Endometrial microvascular endothelial cells (primary cell): Measurements from ENCODE around the gene CDS2. TPM values are rescaled to one million over a fixed set of nuclear protein-coding genes. Genes with fewer than 3 reads are reported as not detected.

Experiments
- in situ Hi-C: cut with HindIII; loops from 2 replicates; pipeline ENCODE4 v1.10.0; 2017; ENCODE audit warnings: low sequenced_read_pairs, low pct_unique_long_range_greater_than_20kb; ENCODE audit errors: inconsistent ontology term
- total RNA-seq: library from RNA; depleted of rRNA; stranded (reverse); fragments of >200 nt; gene quantifications from one replicate; pipeline ENCODE4 v1.2.3, GENCODE V29; 2015; ENCODE audit errors: inconsistent ontology term

The CDS2 gene
- 39.1 TPM for total RNA-seq

DNA sequence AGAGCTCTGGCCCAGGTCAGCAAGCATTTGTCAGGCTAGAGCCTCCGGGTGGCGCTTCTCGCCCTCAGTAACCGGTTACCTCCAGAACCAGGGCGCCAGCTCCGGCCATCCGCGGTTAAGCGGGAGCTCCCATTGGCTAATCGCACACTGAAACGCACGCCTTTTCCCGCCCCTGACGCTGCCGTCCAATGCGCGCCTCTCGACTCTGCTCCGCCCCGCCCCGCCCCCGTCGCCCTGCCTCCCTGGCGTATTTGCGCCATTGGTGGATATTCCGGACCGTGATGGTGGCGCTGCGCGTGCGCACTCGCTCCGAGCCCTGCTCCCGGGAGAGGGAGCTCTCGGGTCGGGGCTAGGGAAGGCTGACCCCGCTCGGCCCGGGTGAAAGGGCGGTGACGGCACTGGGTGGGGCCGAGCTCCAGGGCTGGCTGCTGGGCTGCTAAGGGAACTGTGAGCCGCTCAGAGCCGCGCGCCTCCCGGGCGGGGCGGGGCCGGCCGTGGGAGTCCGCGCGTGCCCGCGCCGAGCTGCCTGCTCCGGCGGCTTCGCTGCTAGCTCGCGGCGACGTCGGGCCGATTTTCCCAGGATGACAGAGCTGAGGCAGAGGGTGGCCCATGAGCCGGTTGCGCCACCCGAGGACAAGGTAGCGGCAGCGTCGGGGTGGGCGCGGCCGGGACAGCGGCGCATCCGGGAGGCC lies at the start of gene CDS2:
CDS2 (plus strand) TSS at position 497 of the 692 bp plus-strand sequence; CDS start at position 582, 85 bp downstream.
- in situ Hi-C loops: no loop called here

DNA sequence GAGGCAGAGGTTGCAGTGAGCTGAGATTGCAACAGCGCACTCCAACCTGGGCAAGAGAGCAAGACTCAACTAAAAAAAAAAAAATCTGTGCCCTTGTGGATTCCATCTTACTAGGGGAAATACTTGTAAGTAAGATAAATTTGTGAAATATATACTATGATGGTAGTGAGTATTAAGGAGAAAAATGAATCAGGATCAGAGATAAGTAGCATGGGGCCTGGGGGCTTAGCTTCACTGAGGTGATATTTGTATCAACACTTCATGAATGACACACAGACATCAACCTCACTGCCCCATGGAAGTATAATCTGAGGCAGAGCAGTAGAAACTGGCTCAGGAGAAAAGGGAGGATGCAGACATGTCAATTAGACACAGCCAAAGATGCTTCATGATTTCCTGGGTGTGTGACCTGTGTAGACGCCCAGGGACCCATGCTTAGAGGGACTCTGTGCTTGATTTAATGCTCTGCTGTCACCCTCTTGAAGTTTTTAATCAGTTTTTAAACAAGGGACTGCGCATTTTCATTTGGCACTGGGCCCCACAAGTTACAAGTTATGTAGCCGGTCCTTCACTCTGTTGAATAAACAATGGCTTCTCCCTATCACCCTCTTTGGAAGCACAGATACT lies 48.9 kb upstream of the CDS2 start:
- in situ Hi-C loops: no loop called here

DNA sequence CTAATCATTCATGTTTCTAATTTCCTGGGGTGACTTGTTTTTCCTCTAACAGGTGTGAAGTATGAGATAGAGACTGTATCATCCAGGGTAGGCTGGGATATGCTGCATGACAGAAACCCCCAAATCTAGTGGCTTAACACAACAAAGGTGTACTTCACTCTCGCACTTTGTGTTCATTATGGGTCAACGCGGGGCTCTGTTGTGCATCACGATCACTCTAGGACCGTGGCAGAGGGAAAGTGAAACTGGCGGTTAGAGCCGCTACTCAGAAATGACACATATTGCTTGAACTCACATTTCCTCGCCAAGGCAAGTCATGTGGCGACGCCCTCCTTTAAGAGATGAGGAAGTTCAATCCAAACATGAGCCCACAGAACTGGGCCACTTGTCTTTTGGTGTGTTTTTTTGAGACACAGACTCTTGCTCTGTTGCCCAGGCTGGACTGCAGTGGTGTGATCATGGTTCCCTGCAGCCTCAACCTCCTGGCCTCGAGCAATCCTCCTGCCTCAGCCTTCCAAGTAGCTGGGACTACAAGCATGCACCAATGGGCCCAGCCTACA lies 48.3 kb upstream of the CDS2 start:
- in situ Hi-C loops: no loop called here

DNA sequence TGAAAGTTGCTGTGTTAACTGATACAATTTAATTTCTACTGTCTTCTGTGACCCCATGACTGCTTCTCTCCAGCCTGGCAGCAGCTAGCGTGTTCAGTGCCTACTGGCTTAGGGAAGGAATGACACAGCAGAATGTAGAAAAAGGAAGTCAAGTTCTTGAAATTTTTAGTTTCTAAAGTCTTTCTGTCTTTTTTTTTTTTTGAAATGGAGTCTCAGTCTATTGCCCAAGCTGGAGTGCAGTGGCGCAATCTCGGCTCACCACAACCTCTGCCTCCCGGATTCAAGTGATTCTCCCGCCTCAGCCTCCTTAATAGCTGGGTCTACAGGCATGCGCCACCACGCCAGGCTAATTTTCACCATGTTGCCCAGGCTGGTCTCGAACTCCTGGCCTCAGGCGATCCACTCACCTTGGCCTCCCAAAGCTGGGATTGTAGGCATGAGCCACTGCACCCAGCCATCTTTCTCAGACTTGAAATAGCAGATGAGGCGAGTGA lies 46.4 kb upstream of the CDS2 start:
- in situ Hi-C loops: no loop called here

DNA sequence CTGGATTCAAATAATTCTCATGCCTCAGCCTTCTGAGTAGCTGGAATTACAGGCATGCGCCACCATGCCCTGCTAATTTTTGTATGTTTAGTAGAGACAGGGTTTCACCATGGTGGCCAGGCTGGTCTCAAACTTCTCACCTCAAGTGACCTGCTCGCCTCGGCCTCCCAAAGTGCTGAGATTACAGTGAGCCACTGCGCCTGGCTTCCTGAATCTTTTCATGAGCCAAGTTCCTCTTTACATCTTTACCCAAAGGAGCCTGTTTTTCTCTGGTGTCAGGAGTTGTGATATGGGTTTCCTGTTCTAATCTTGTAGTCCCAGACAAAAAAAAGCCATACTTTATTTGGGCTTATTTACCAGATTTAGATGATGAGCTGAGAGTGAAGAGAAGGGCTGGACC lies 41.4 kb upstream of the CDS2 start:
- in situ Hi-C loops: no loop called here

DNA sequence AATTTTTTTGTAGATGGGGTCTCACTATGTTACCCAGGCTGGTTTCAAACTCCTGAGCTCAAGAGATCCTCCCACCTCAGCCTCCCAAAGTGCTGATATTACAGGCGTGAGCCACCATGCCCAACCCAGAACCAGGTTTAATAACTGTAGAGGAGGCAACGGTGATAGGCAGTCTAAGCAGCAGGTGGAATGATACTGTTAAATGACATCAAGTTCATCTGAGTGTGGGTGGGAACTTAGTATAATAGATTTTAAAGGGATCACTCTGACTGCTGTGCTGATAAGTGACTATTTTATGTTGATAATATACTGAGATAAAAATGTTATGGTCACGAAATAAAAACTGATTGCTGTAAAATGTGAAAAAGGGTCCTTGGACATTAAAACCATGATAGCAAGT lies 38.1 kb upstream of the CDS2 start:
- in situ Hi-C loops: no loop called here

DNA sequence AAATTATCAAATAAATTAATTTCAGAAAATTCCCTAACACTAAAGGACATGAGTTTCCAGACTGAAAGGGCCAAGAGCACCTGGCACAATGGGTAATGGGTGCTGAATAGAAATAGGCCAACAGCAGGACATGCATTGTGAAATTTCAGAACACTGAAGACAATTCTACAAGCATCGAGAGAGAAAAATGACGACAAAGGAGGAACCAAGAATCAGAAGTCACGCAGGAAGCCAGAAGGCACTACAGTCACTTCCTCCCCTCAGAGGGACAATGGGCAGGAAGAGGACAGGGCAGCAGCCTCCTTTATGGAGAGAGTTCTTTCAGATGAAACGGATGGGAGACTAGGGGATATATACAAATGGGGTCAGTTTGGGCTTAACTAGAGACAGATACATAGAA lies 36.6 kb upstream of the CDS2 start:
- in situ Hi-C loops: loop anchor here (10.0 kb wide), 1 partner anchor 125 kb away; no protein-coding TSS in a partner anchor

DNA sequence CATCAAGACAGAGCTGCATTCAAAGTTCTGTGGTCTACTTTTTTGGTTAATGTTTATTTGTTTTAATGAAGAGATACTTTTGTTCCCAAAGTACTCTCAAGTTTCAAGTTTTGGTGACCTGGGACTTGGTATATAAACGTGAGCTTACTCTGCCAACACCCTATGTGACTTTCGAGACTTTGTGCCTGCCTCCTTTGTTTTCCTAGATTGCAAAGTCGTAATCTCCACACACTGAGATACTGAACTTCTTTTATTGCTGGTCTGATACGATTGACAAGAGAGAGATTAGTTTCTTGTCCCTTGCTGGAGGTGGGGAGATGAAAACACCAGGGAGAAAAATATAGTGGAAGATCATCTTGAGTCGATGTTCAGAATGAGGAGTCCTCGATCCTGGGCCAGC lies 34.9 kb upstream of the CDS2 start:
- in situ Hi-C loops: loop anchor here (10.0 kb wide), 1 partner anchor 127 kb away; no protein-coding TSS in a partner anchor

DNA sequence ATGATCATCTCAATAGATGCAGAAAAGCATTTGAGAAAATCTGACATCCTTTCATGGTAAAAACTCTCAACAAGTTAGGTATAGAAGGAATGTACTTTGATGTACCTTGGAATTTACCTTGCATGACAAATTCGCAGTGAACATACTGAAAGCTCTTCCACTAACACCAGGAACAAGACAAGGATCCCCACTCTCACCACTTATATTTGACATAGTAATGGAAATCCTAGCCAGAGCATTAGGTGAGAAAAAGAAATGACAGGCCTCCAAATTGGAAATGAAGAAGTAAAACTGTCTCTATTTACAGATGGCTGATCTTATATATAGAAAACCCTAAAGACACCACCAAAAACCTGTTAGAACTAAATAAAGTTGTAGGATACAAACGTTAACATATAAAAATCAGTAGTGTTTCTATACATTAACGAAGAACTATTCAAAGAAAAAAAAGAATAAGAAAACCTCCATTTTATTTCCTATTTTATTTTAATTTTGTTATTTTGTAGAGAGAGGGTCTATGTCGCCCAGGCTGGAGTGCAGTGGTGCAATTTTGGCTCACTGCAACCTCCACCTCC lies 34.0 kb upstream of the CDS2 start:
- in situ Hi-C loops: loop anchor here (10.0 kb wide), 1 partner anchor 128 kb away; no protein-coding TSS in a partner anchor

DNA sequence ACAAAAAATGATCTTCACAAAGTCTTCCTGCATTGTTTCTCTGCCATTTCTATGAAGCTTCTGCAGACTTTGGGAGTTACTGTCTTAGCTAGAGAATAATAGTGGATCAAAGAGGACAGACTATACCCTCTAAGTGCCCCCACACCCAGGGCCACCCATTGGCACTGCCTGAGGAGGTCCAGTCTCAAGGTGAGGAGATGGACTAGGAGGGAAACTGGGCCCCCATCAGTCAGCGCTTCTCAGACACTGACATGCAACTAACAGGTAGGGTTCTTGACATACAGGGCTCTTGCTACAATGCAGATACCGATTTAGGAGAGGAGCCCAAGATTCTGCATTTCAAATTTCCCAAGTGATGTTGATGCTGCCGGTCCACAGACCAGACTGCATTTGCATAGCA lies 31.4 kb upstream of the CDS2 start:
- in situ Hi-C loops: loop anchor here (10.0 kb wide), 1 partner anchor 131 kb away; no protein-coding TSS in a partner anchor

DNA sequence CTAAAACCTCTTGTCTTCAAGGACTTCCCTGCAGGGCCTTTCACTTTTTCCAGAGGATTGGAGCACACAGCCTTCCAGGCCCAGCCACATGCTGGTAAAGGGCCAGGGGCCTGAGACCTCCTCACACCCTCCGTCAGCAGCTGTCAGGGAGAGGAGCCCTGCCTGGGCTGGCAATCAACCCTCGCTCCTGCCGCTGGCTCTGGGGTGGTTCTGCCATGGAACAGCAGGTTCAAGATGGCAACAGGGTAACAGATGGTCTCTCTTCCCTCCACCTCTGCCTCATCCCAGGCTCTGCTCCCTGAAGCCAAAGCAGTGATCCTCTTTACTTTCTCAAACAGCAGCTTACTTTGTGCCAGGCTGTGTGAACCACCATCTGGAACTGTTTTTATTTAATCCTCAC lies 30.9 kb upstream of the CDS2 start:
- in situ Hi-C loops: loop anchor here (10.0 kb wide), 1 partner anchor 131 kb away; no protein-coding TSS in a partner anchor

DNA sequence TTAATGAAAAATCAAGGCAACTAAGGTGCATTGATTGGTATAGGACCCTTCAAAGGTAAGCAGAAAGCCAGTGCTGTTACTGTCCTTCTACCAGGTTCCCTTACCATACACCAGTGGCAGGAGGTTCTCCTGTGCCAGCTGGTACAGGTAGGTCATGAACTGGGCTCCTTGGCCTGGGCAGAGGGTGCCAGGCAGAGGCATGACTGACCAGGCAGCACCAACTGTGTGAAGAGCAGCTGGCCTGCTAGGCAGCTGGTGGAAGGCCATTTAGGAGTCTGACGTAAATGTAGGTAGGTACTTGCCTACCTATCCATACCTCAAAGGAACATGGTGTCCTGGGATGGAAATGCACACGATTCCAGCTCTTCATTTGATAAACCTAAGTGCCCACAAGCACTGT lies 30.3 kb upstream of the CDS2 start:
- in situ Hi-C loops: loop anchor here (10.0 kb wide), 1 partner anchor 132 kb away; no protein-coding TSS in a partner anchor

DNA sequence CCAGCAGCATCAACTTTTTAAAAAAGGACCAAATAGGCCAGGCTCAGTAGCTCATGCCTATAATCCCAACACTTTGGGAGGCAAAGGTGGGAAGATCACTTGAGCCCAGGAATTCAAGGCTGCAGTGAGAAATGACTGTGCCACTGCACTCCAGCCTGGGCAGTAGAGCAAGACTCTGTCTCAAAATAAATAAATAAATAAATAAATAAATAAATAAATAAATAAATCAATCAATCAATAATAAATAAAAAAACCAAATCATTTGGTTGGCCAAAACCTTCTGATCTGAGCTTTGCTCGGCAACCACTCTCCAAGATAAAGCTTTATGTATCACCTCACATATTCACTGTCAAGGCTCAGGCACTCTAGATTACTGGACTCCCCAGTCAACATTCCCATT lies 27.8 kb upstream of the CDS2 start:
- in situ Hi-C loops: loop anchor here (10.0 kb wide), 1 partner anchor 134 kb away; no protein-coding TSS in a partner anchor

DNA sequence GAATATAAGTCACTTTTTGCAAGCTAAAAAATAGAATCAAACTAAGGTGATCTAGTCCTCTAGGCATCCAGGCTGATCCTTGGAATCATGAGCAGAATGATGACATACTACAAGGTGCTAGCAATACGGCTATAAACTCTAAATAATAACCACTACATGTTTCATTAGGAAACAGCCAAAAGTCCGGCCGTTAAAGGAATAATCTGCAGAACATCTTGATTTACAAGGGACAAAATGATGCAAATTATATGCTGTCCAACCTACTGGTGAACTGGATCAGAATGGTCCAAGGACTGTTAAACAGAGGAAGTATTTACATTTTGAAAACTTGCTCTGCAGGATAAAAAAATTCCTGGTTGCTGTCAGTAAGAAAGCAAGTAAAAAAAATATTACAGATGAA lies 26.9 kb upstream of the CDS2 start:
- in situ Hi-C loops: loop anchor here (10.0 kb wide), 1 partner anchor 135 kb away; no protein-coding TSS in a partner anchor

DNA sequence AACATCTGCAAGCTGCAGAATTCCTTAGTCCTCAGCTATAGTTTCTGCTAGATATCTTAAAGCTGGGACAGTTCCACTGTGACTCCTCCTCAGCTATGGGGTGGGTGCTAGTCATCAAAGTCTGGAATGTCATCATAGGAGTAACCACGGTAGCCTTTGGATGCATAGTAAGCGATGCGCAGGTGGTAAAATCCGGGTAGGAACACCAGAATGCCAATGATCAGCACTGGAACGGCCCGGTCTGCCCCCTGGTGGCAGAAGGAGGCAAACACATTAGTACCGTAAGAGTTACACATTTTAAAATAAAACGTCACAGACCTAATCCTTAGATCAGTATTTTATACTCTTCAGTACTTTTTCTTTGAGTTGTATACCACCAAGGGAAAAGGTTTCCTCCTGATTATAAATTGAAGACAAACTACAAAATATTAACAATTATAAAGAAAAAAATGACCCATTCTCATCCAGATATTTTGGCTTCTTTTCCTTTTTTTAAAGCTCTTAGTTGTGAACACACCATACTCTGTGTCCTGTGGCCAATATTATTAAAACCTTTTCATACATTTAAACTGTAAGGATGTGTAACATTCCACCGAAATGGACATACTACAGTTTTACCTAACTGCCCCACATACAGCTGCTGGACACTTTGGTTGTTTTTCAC lies 26.0 kb upstream of the CDS2 start:
- in situ Hi-C loops: no loop called here

DNA sequence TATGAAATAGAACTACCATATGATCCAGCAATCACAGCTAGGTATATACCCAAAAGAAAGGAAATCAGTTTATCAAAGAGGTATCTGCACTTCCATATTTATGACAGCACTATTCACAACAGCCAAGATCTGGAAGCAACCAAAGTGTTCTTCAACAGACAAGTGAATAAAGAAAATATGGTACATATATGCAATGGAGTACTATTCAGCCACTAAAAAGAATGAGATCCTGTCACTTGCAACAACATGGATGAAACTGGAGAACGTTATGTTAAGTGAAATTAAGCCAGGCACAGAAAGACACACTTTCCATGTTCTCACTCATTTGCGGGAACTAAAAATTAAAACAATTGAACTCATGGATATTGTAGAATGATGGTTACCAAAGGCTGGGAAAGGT lies 22.3 kb upstream of the CDS2 start:
- in situ Hi-C loops: no loop called here

DNA sequence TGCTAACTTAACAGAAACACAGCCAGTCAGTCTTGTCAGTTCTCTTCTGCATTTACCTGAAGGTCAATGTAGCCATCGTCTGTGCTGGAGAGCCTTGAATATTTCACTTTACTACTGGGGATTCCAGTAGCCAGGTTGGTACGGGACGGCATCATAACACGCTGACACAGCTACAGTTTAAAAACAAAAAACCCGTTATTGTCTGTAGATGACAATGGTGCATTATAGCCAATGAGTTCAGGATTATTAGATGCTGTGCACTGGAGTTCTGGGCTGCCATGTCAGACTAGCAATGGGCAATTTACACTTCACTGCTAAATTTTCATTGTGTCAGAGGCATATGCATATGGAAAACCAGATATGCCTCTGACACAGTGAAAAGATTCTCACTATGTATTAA lies 17.5 kb upstream of the CDS2 start:
- in situ Hi-C loops: no loop called here

DNA sequence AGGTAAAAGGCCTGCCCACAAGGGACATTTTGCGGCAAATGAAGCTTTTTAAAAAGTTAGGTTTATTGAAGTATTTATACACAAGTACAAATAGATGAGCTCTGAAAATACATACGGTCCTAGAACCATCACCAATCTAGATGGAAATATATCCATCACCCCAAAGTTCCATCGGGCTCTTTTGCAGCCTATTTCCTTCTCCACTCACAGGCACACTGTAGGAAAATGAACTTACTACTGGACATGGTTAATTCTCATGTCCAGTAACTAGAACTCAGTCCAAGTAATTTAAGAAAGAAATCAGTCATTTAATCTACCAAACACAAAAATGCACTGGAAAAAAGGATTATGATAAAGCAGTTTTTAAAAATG lies 13.2 kb upstream of the CDS2 start:
- in situ Hi-C loops: no loop called here

DNA sequence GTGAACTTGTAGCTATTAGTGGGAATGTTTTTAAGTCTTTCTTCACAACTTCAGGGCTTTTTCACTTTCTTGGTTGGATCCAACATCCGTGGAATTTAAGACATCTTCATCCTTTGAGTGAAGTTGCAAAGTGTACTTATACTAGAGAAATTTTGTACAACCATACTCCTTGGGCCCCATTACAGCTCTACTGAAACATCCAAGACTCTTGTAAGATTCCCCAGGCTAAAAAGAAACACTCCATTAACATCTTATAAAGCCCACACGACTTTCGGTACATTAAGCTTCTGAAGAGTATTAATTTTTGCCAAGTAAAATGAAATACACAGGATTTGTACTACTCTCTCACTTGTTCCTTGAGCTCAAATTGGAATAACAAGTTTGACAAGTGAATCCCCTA lies 12.4 kb upstream of the CDS2 start:
- in situ Hi-C loops: no loop called here
